Erythroblast (primary cell): ENCODE measurements around the gene PICALM.
A peak's percentile ranks its signal among the peaks of the same experiment; 100 is the strongest.

Source experiments
- DNase-seq, 2 experiments: peaks; one replicate each; lab custom pipeline; 2025; lab: John Stamatoyannopoulos, UW
- GATA1 ChIP-seq: IDR thresholded peaks from 2 replicates; pipeline ENCODE4 v1.6.1; 2011; ENCODE audit warnings: low read depth, mild to moderate bottlenecking, control low read depth, low read length, moderate library complexity
- POLR2A ChIP-seq: IDR thresholded peaks from 2 replicates; pipeline ENCODE4 v1.6.1; 2011; ENCODE audit warnings: mild to moderate bottlenecking, low read length

Gene PICALM

GRCh38 chr11:86047275-86047991 lies 21.5 kb downstream of the PICALM start:
- no peak for TF ChIP-seq POLR2A
- no peak for TF ChIP-seq GATA1
- no peak for DNase-seq

- DNase-seq, result no peak
- TF ChIP-seq GATA1, result no peak
- no peak for TF ChIP-seq POLR2A
Observed at GRCh38 chr11:86046116-86046515, 22.8 kb downstream of the PICALM start.

- TF ChIP-seq POLR2A, result no peak
- TF ChIP-seq GATA1, result no peak
- no peak for DNase-seq
Observed at GRCh38 chr11:86043765-86044503, 24.9 kb downstream of the PICALM start.

GRCh38 chr11:86041975-86042378 lies 26.9 kb downstream of the PICALM start:
- TF ChIP-seq POLR2A (no peak), GATA1 (no peak)
- peak; percentile 86 to 90 for DNase-seq

- no peak for TF ChIP-seq GATA1
- TF ChIP-seq POLR2A, result no peak
- no peak for DNase-seq
Observed at GRCh38 chr11:86040919-86041850, 27.7 kb downstream of the PICALM start.

- no peak for TF ChIP-seq POLR2A
- no peak for TF ChIP-seq GATA1
- DNase-seq, result no peak
Observed at GRCh38 chr11:86039094-86039493, 29.8 kb downstream of the PICALM start.

- peak; percentile 30 to 44 for DNase-seq
- no peak for TF ChIP-seq POLR2A
- TF ChIP-seq GATA1, result no peak
Observed at GRCh38 chr11:86037743-86038142, 31.1 kb downstream of the PICALM start.

GRCh38 chr11:86035920-86036319 lies 33.0 kb downstream of the PICALM start:
- no peak for DNase-seq
- TF ChIP-seq POLR2A (no peak), GATA1 (no peak)

- TF ChIP-seq POLR2A (no peak), GATA1 (no peak)
- DNase-seq, result no peak
Observed at GRCh38 chr11:86035164-86035563, 33.7 kb downstream of the PICALM start.

GRCh38 chr11:86034710-86035109 lies 34.2 kb downstream of the PICALM start:
- DNase-seq, result no peak
- TF ChIP-seq GATA1 (no peak), POLR2A (no peak)

- peak; percentile 43 to 71 for DNase-seq
- TF ChIP-seq POLR2A, result no peak
- no peak for TF ChIP-seq GATA1
Observed at GRCh38 chr11:86021377-86021776, 47.5 kb downstream of the PICALM start.

- TF ChIP-seq POLR2A (no peak), GATA1 (no peak)
- no peak for DNase-seq
Observed at GRCh38 chr11:86018249-86018648, 50.6 kb downstream of the PICALM start.

- TF ChIP-seq POLR2A (no peak), GATA1 (no peak)
- no peak for DNase-seq
Observed at GRCh38 chr11:86016451-86016850, 52.4 kb downstream of the PICALM start.
